GM21723 (cell line): ENCODE measurements around the gene EAPP.
A peak's percentile ranks its signal among the peaks of the same experiment; 100 is the strongest.
"Not testable (repeated sequence)": the region's sequence is repeated elsewhere in the genome, so short reads cannot be mapped to it uniquely, and the experiment has no call there.

ENCODE experiments used
- ATAC-seq: cut with Tn5 transposase; IDR thresholded peaks from one replicate; pipeline ENCODE4 v1.9.1; 2021; ENCODE audit warnings: mild to moderate bottlenecking, moderate library complexity; ENCODE audit not compliant: unreplicated experiment

Gene EAPP

DNA sequence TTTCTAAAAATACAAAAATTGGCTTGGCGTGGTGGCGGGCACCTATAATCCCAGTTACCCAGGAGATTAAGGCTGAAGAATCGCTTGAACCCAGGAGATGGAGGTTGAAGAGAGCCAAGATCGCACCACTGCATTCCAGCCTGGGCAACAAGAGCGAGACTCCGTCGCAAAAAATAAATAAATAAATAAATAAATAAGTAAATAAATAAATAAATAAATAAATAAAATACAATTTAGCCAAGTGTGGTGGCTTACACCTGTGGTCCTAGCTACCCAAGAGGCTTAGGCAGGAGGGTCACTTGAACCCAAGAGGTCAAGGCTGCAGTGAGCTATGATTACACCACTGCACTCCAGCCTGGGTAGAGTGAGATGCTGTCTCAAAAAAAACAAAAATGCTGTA is 51.0 kb downstream of the EAPP start:
- ATAC-seq: no peak

DNA sequence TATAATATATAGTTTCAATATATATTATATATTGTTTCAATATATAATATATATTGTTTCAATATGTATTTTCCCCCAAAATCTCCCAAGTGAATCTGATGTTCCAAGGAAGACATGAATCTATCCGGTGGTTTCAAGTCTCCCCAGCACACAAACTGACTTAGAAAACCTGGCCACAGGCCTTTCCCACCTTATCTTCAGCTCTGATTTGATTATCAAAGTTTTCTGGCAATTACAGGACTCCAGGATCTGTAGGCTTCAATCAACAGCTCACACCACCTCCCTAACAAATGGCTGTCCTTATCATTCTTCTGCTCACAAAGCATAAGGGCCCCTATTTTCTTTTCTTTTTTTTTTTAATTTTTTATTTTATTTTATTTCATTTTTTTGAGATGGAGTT is 54.8 kb downstream of the EAPP start:
- ATAC-seq: no peak

DNA sequence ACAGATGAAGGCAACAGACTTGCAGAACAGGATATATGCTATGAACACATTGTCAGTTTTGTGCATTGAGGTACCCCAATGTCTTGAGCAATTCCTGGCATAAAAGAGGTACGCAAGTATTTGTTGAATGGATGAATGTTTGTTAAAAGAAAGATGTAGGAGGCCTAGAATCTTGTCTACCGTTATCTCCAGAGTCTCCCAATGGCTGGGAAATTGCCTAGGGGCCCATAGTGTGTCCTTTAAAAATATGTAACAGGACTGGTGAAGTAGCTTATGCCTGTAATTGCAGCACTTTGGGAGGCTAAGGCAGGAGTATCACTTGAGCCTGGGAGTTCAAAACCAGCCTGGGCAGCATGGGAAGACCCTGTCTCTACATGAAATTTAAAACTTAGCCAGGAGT is 57.0 kb downstream of the EAPP start:
- no peak for ATAC-seq

DNA sequence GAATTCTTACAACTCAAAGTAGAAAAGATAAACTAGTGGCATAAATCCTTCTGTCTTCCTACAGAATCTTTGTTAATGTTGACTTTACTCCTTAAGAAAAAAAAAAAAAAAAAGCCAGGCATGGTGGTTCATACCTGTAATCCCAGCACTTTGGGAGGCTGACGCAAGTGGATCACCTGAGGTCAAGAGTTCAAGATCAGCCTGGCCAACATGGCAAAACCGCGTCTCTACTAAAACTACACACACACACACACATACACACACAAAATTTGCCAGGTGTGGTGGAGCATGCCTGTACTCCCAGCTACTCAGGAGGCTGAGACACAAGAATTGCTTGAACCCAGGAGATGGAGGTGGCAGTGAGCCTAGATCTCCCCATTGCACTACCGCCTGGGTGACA is 59.8 kb downstream of the EAPP start:
- ATAC-seq: no peak

DNA sequence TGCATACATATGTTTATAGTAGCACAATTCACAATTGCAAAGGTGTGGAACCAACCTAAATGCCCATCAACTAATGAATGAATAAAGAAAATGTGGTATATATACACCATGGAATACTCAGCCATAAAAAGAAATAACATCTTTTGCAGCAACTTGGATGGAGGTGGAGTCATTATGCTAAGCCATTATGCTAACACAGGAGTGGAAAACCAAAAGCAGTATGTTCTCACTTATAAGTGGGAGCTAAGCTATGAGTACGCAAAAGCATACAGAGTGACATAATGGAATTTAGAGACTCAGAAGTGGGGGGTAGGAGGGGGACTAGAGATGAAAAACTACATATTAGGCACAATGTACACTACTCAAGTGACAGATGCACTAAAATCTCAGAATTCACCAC is 61.2 kb downstream of the EAPP start:
- no peak for ATAC-seq

DNA sequence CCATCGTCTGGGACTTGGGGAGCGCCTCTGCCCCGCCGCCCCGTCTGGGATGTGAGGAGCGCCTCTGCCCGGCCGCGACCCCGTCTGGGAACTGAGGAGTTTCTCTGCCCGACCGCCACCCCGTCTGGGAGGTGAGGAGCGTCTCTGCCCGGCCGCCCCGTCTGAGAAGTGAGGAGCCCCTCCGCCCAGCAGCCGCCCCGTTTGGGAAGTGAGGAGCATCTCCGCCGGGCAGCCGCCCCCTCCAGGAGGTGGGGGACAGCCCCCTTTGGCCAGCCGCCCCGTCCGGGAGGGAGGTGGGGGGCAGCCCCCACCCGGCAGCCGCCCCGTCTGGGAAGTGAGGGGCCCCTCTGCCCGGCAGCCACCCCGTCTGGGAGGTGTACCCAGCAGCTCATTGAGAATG is 63.5 kb downstream of the EAPP start:
- ATAC-seq: not testable (repeated sequence)

DNA sequence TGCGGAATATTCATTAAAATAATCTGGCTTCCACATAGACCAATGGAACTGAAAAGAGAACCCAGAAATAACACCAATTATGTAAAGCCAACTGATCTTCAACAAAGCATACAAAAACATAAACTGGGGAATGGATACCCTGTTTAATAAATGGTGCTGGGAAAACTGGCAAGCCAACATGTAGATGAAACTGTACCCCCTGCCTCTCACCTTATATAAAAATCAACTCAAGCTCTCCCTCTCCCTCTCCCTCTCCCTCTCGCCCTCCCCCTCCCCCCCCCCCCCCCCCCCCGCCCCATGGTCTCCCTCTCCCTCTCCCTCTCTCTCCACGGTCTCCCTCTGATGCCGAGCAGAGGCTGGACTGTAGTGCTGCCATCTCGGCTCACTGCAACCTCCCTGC is 64.3 kb downstream of the EAPP start:
- ATAC-seq: no peak

DNA sequence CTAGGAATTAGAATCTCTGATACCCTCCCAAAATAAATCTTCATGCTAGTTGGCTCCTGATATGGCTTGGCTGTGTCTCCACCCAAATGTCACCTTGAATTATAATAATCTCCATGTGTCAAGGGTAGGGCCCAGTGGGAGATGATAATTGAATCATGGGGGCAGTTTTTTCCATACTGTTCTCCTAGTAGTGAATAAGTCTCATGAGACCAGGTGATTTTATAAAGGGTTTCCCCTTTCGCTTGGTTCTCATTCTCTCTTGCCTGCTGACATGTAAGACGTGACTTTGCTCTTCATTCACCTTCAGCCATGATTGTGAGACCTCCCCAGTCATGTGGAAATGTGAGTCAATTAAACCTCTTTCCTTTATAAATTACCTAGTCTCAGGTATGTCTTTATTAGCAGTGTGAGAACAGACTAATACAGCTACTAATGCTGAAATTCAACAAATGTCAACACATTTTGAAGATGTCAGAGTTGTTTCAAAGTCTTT is 65.3 kb downstream of the EAPP start:
- no peak for ATAC-seq

DNA sequence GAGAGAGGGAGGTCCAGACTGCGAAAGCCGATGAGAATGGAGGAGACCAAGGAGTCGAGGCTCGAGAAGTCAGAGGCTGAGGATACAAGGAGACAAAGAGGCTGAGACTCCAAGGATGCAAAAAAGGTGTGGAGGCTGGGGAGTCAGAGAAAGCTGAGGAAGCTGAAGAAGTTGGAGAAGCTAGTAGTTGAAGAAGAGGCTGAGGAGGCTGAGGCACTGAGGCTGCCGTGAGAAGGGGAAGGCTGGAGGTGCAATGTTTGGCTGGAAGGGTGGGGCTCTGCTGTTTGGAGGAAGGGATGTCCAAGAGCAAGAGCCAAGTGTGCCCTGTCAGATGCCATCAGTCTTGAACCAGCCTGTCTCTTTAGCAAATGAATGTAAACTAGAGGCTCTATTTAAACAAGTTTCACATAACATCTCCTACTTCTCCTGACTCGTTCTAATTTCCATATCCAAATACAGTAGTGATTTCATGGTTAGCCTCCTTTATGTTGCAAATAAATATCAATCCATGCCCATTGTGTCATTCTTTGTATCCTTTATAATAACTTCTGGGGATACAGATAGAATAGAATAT is 66.7 kb downstream of the EAPP start:
- no peak for ATAC-seq

DNA sequence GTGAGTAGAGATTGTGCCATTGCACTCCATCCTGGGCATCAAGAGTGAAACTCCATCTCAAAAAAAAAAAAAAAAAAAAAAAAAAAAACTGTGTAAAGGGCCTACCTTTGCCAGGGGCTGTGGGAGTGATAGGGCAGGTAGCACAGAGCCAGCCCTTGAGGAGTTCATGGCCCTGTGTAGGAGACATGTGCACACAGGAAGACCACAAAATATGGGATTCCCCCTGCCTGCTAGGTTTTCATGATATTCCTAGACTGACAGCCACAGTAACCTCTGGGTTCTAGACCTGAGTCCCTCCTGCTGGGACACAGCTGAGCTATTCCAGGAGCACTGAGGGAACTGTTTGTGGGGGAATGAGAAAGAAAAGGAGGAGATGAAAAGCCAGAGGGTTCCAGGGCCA is 69.2 kb downstream of the EAPP start:
- peak; percentile 63 for ATAC-seq

DNA sequence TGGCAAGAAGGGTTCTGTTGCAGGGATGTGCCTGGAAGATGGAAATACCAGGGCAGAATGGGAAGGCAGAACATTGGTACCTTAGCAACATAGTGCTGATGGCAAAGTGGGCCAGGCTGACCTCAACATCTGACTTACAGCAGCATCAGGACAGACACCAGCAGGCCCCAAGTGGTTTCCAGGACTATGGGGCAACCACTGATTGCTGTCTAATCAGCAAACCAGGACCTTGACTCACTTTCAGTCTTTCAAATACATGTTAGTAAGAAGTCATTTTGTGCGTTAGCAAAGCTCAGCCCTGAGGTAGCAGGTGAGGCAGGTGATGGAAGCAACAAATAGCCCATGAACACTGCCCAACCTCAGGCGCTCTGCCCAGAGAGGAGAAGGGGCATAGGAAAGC is 72.8 kb downstream of the EAPP start:
- no peak for ATAC-seq
